Measurements from ENCODE around the gene RAC3. TPM values are rescaled to one million over a fixed set of nuclear protein-coding genes. Genes with fewer than 3 reads are reported as not detected.
A peak's percentile ranks its signal among the peaks of the same experiment; 100 is the strongest.

The RAC3 gene
- total RNA-seq, 1 donor from 2014 or later: 7.7 TPM

GRCh38 chr17:81999587-81999975 lies 31.9 kb upstream of the RAC3 start:
- no peak for DNase-seq (ENCODE audit: low read depth)

- DNase-seq (ENCODE audit: low read depth): no peak
These were observed 31.3 kb upstream of the RAC3 start for GRCh38 chr17:81999976-82000802.

- DNase-seq (ENCODE audit: low read depth): no peak
These were observed 30.5 kb upstream of the RAC3 start for GRCh38 chr17:82000803-82001570.

- DNase-seq (ENCODE audit: low read depth): no peak
These were observed 29.9 kb upstream of the RAC3 start for GRCh38 chr17:82001571-82002056.

- peak; percentile 91 for DNase-seq (ENCODE audit: low read depth)
These were observed 27.8 kb upstream of the RAC3 start for GRCh38 chr17:82003411-82004381.

GRCh38 chr17:82004517-82005455 lies 26.7 kb upstream of the RAC3 start:
- no peak for DNase-seq (ENCODE audit: low read depth)

GRCh38 chr17:82005701-82006348 lies 25.7 kb upstream of the RAC3 start:
- DNase-seq (ENCODE audit: low read depth): no peak

GRCh38 chr17:82006468-82007227 lies 24.8 kb upstream of the RAC3 start:
- no peak for DNase-seq (ENCODE audit: low read depth)

- DNase-seq (ENCODE audit: low read depth): no peak
These were observed 24.3 kb upstream of the RAC3 start for GRCh38 chr17:82007228-82007494.

- no peak for DNase-seq (ENCODE audit: low read depth)
These were observed 23.8 kb upstream of the RAC3 start for GRCh38 chr17:82007495-82008257.

GRCh38 chr17:82008258-82008940 lies 23.1 kb upstream of the RAC3 start:
- DNase-seq (ENCODE audit: low read depth): no peak

- no peak for DNase-seq (ENCODE audit: low read depth)
These were observed 22.5 kb upstream of the RAC3 start for GRCh38 chr17:82008941-82009405.

- DNase-seq (ENCODE audit: low read depth): no peak
These were observed 22.1 kb upstream of the RAC3 start for GRCh38 chr17:82009413-82009812.

GRCh38 chr17:82010575-82011525 lies 20.6 kb upstream of the RAC3 start:
- DNase-seq (ENCODE audit: low read depth): no peak

GRCh38 chr17:82011617-82012187 lies 19.8 kb upstream of the RAC3 start:
- DNase-seq (ENCODE audit: low read depth): no peak

- DNase-seq (ENCODE audit: low read depth): no peak
These were observed 19.2 kb upstream of the RAC3 start for GRCh38 chr17:82012261-82012639.

All from renal cortical epithelial cell (primary cell).